Right lobe of liver (tissue), 4 donors: ENCODE results near the gene AQP7.

Source experiments
- CTCF ChIP-seq, 4 donors: fragments of 200-600 bp in 3 of 4; fragments of 450-650 bp in 1 of 4; IDR thresholded peaks; one replicate each; pipeline versions ENCODE4 v1.5.1 to v1.8.0; 2016 to 2022; ENCODE audit warnings: antibody characterized with exemption in 4 of 4, mild to moderate bottlenecking in 2 of 4
- POLR2A ChIP-seq: fragments of 450-650 bp; IDR thresholded peaks from one replicate; pipeline ENCODE4 v1.6.1; 2017; ENCODE audit warnings: antibody characterized with exemption, mild to moderate bottlenecking
- donor health status: DM: no; HTN: no; CAD: no.
- donor health status: DM: no; HTN: no; CAD: no.
- donor health status: DM: no; HTN: yes; CAD: no.

- TF ChIP-seq CTCF (IDR thresholded peaks at IDR 0.05): no peak
- TF ChIP-seq POLR2A: no peak
Measured at GRCh38 chr9:33431420-33431819, 29.1 kb upstream of the AQP7 start.
